WERI-Rb-1 (cell line): ENCODE results near the gene FAM170B.

ENCODE experiments used
- DNase-seq: peaks from one replicate; pipeline ENCODE4 v3.0.0-alpha.2; 2020
- H3K27ac ChIP-seq: fragments of 250-450 bp; sonication (Bioruptor Pico); 2 replicates; pipeline ENCODE4 v1.5.1; 2020; ENCODE audit warnings: mild to moderate bottlenecking, moderate library complexity
- H3K27me3 ChIP-seq: fragments of 250-450 bp; sonication (Bioruptor Pico); 2 replicates; pipeline ENCODE4 v1.5.1; 2021; ENCODE audit warnings: mild to moderate bottlenecking, low read depth, moderate library complexity; ENCODE audit not compliant: insufficient read depth, severe bottlenecking
- H3K36me3 ChIP-seq: fragments of 250-450 bp; sonication (Bioruptor Pico); 2 replicates; pipeline ENCODE4 v1.5.1; 2020; ENCODE audit warnings: mild to moderate bottlenecking, moderate library complexity
- H3K4me3 ChIP-seq: 2 replicates; pipeline ENCODE4 v1.5.1; 2011; ENCODE audit warnings: low read depth, mild to moderate bottlenecking, control low read depth, low read length
- H3K9me3 ChIP-seq: fragments of 250-450 bp; sonication (Bioruptor Pico); 2 replicates; pipeline ENCODE4 v1.5.1; 2021; ENCODE audit warnings: mild to moderate bottlenecking, moderate library complexity; ENCODE audit not compliant: severe bottlenecking
- TF ChIP-seq, protein P1 (sequence below): IDR thresholded peaks from 2 replicates; pipeline ENCODE4 v1.5.1; 2011; ENCODE audit warnings: low read depth, mild to moderate bottlenecking, control low read depth, inconsistent platforms, low read length

FAM170B gene

GRCh38 chr10:49158404-49158803 lies 24.6 kb upstream of the FAM170B start:
- no peak for DNase-seq
- no peaks in the 10 kb centered on the region for H3K36me3 ChIP-seq
- H3K27me3 ChIP-seq = peaks cover 15% of the 10 kb centered on the region
- no peak overlapping the region for H3K27ac ChIP-seq
- H3K4me3 ChIP-seq = no peak overlapping the region
- TF ChIP-seq, protein P1, sequence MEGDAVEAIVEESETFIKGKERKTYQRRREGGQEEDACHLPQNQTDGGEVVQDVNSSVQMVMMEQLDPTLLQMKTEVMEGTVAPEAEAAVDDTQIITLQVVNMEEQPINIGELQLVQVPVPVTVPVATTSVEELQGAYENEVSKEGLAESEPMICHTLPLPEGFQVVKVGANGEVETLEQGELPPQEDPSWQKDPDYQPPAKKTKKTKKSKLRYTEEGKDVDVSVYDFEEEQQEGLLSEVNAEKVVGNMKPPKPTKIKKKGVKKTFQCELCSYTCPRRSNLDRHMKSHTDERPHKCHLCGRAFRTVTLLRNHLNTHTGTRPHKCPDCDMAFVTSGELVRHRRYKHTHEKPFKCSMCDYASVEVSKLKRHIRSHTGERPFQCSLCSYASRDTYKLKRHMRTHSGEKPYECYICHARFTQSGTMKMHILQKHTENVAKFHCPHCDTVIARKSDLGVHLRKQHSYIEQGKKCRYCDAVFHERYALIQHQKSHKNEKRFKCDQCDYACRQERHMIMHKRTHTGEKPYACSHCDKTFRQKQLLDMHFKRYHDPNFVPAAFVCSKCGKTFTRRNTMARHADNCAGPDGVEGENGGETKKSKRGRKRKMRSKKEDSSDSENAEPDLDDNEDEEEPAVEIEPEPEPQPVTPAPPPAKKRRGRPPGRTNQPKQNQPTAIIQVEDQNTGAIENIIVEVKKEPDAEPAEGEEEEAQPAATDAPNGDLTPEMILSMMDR = no peak
- no peaks in the 10 kb centered on the region for H3K9me3 ChIP-seq

- H3K27ac ChIP-seq = no peak overlapping the region
- no peak for DNase-seq
- no peak overlapping the region for H3K4me3 ChIP-seq
- no peaks in the 10 kb centered on the region for H3K9me3 ChIP-seq
- no peaks in the 10 kb centered on the region for H3K36me3 ChIP-seq
- H3K27me3 ChIP-seq = peaks cover 17% of the 10 kb centered on the region
- TF ChIP-seq, protein P1 = no peak
Observed at GRCh38 chr10:49157229-49157628, 23.4 kb upstream of the FAM170B start.

GRCh38 chr10:49154641-49155040 lies 20.8 kb upstream of the FAM170B start:
- DNase-seq = no peak
- Histone ChIP-seq H3K9me3 (no peaks in the 10 kb centered on the region), H3K4me3 (no peak overlapping the region), H3K27me3 (peaks cover 13% of the 10 kb centered on the region), H3K36me3 (no peaks in the 10 kb centered on the region), H3K27ac (no peak overlapping the region)
- TF ChIP-seq, protein P1 = no peak

GRCh38 chr10:49153971-49154370 lies 20.1 kb upstream of the FAM170B start:
- Histone ChIP-seq H3K27ac (no peak overlapping the region), H3K36me3 (no peaks in the 10 kb centered on the region), H3K27me3 (peaks cover 13% of the 10 kb centered on the region), H3K9me3 (no peaks in the 10 kb centered on the region), H3K4me3 (no peak overlapping the region)
- no peak for DNase-seq
- TF ChIP-seq, protein P1 = no peak

DNA sequence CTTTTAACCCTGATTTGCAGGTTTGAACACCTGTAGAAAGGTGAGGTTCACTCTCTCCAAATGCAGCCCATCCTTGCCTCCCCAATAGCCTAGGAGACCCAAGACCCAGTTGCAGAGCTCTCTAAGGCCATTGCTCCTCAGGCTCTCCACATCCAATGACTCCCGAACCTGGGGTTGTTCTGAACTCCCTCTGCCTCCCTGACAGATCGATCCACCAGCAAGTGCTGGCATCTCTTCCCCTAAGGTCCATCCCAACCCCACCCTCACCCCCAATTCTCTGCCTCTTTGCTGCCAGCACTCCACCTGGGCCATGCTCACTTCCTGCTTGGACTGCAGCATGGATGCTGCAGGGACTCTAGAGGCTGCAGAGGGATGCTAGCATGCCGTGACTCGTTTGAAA lies 19.3 kb upstream of the FAM170B start:
- no peak overlapping the region for H3K4me3 ChIP-seq
- H3K27ac ChIP-seq = no peak overlapping the region
- no peaks in the 10 kb centered on the region for H3K9me3 ChIP-seq
- TF ChIP-seq, protein P1 = no peak
- DNase-seq = no peak
- H3K36me3 ChIP-seq = no peaks in the 10 kb centered on the region
- H3K27me3 ChIP-seq = peaks cover 10% of the 10 kb centered on the region

- H3K27me3 ChIP-seq = peaks cover 10% of the 10 kb centered on the region
- DNase-seq = no peak
- TF ChIP-seq, protein P1 = no peak
- H3K9me3 ChIP-seq = no peaks in the 10 kb centered on the region
- H3K27ac ChIP-seq = no peak overlapping the region
- no peak overlapping the region for H3K4me3 ChIP-seq
- no peaks in the 10 kb centered on the region for H3K36me3 ChIP-seq
Observed at GRCh38 chr10:49152663-49153062, 18.8 kb upstream of the FAM170B start.
